K562 (cell line): ENCODE measurements around the gene EIF1B. TPM values are rescaled to one million over a fixed set of nuclear protein-coding genes. Genes with fewer than 3 reads are reported as not detected.
A peak's percentile ranks its signal among the peaks of the same experiment; 100 is the strongest.

Source experiments
- ARID1B ChIP-seq: fragments of 450-650 bp; IDR thresholded peaks from 2 replicates; pipeline ENCODE4 v1.6.1; 2016; ENCODE audit warnings: antibody characterized with exemption, mild to moderate bottlenecking, inconsistent platforms
- BHLHE40 ChIP-seq: IDR thresholded peaks from 2 replicates; pipeline ENCODE4 v1.6.1; 2011; ENCODE audit warnings: low read length, improper control_type of control experiment
- KAT2B ChIP-seq: IDR thresholded peaks from one replicate; pipeline ENCODE4 v1.6.1; 2012; ENCODE audit warnings: low read depth, mild to moderate bottlenecking, control low read depth, inconsistent platforms, low read length, moderate library complexity
- KDM4B ChIP-seq, 2 experiments: fragments of 450-650 bp in 1 of 2; sonication (generic) in 1 of 2; IDR thresholded peaks; 2 replicates each; pipeline ENCODE4 v1.6.1; 2016 to 2017; ENCODE audit warnings: borderline replicate concordance in 2 of 2, antibody characterized with exemption in 1 of 2, low read depth in 1 of 2, mild to moderate bottlenecking in 1 of 2
- KDM5B ChIP-seq: fragments of 200-600 bp; sonication (generic); IDR thresholded peaks from 2 replicates; pipeline ENCODE4 v1.6.1; 2012; ENCODE audit warnings: low read depth, mild to moderate bottlenecking, moderate library complexity, low read length, control low read depth, inconsistent platforms; ENCODE audit not compliant: insufficient replicate concordance
- KLF13 ChIP-seq: fragments of 450-650 bp; IDR thresholded peaks from 2 replicates; pipeline ENCODE4 v1.6.1; 2016; ENCODE audit warnings: missing genetic modification characterization, low read depth, mild to moderate bottlenecking, missing compliant biosample characterization, moderate library complexity, borderline replicate concordance
- MAFG ChIP-seq: fragments of 450-650 bp; conservative IDR thresholded peaks from 2 replicates; pipeline ENCODE4 v1.6.1; 2016; ENCODE audit warnings: missing genetic modification characterization, missing compliant biosample characterization
- PRMT5 ChIP-seq: sonication (generic); formaldehyde crosslinking; IDR thresholded peaks from 2 replicates; pipeline ENCODE4 v1.5.0; 2020; ENCODE audit warnings: missing genetic modification reagents
- SMARCC2 ChIP-seq: fragments of 450-650 bp; IDR thresholded peaks from 2 replicates; pipeline ENCODE4 v1.6.1; 2017; ENCODE audit warnings: antibody characterized with exemption, moderate library complexity, mild to moderate bottlenecking, low read depth
- SMARCE1 ChIP-seq: fragments of 450-650 bp; IDR thresholded peaks from 2 replicates; pipeline ENCODE4 v1.7.1; 2016; ENCODE audit warnings: mild to moderate bottlenecking
- TRIM24 ChIP-seq, 2 experiments: fragments of 450-650 bp; IDR thresholded peaks; 2 replicates each; pipeline ENCODE4 v1.6.1; 2016
- ZNF174 ChIP-seq: fragments of 250-450 bp; sonication (Bioruptor Pico); IDR thresholded peaks from 2 replicates; pipeline ENCODE4 v1.4.0; 2020; ENCODE audit warnings: mild to moderate bottlenecking
- ZNF431 ChIP-seq: sonication (generic); formaldehyde crosslinking; IDR thresholded peaks from 2 replicates; pipeline ENCODE4 v1.8.0; 2022; ENCODE audit warnings: mild to moderate bottlenecking, missing genetic modification reagents
- ZSCAN29 ChIP-seq: fragments of 450-650 bp; IDR thresholded peaks from 2 replicates; pipeline ENCODE4 v1.6.1; 2017
- polyA plus RNA-seq, 8 experiments: library from polyadenylated mRNA; depleted of rRNA in 4 of 8; stranded (reverse) in 5 of 8; unstranded in 3 of 8; fragments of >200 nt; fragmentation: Nextera tagmentation in 2 of 8; fragmentation: Illumina TruSeq in 1 of 8; extraction: Ambion mirVana in 2 of 8; extraction: Trizol in 1 of 8; gene quantifications; 2 replicates each; pipeline versions ENCODE4 v1.2.1 to v1.2.3, GENCODE V29; 2011 to 2014; ENCODE audit warnings: inconsistent platforms in 1 of 8, missing spikeins in 1 of 8
- total RNA-seq, 7 experiments: library from RNA; depleted of rRNA in 6 of 7; stranded (reverse); fragments of >200 nt in 6 of 7; fragmentation: Illumina TruSeq in 2 of 7; extraction: Trizol in 2 of 7; gene quantifications; 2 replicates each; pipeline versions ENCODE4 v1.2.1 to v1.2.3, GENCODE V29; 2011 to 2021; ENCODE audit warnings: low replicate concordance in 1 of 7
- TF ChIP-seq, protein P1 (sequence below): fragments of 450-650 bp; formaldehyde crosslinking; IDR thresholded peaks from 2 replicates; pipeline ENCODE4 v1.4.0; 2022; ENCODE audit warnings: missing genetic modification characterization
- TF ChIP-seq, protein P2 (sequence below): sonication (generic); formaldehyde crosslinking; IDR thresholded peaks from 2 replicates; pipeline ENCODE4 v1.8.0; 2022; ENCODE audit warnings: mild to moderate bottlenecking, missing genetic modification reagents
- TF ChIP-seq, protein P3 (sequence below): sonication (generic); formaldehyde crosslinking; IDR thresholded peaks from 2 replicates; pipeline ENCODE4 v1.8.1; 2023; ENCODE audit warnings: mild to moderate bottlenecking, missing genetic modification reagents
- TF ChIP-seq, protein P4 (sequence below): fragments of 250-450 bp; sonication (Bioruptor Pico); IDR thresholded peaks from 2 replicates; pipeline ENCODE4 v1.8.0; 2021; ENCODE audit warnings: mild to moderate bottlenecking, moderate library complexity
- TF ChIP-seq, protein P5 (sequence below): fragments of 450-650 bp; IDR thresholded peaks from 2 replicates; pipeline ENCODE4 v1.6.1; 2017; ENCODE audit warnings: mild to moderate bottlenecking, moderate library complexity

Gene EIF1B
- total and polyA plus RNA-seq, 9 of the 15 experiments (the other 6 are each of a cell fraction or from before 2014, with no cell fraction given) = 18.1 to 184 (median 78.9) TPM

DNA sequence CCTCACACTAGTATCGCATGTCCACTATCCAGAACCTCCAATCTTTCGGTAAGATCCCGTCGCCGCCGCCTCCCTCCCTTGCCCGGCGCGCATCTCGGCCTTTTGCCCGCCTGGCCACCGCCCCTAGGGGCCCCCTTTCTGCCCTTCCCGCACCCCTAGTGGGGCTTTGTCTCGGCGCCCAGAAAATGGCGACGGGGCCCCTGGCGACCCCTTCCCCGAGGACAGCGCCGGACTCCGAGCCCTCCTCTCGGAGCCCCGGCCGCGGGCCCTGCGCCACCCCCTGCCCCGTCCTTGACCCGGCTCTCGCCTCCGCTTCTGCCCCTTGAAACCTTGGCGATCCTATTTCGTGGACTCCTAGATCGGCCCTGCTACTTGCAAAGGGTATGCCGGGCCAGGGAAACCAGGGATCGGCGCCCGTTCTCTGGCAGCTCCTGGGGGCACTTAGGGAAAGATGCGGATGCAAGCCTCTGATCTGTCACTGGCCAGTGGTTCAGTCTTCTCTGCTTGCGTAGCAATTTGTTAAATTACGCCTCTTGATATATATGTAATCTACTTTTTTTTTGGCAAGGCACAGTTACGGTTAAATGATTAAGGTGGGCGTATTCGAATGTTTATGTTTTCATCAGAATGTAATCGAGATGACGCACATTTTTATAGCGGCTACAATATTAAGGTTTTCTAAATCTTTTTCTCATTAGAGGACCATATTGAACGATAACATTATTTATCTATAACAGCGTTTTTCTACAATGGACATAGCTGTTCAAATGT, 603 bp downstream of the EIF1B start (continued):
- TF ChIP-seq, protein P1, sequence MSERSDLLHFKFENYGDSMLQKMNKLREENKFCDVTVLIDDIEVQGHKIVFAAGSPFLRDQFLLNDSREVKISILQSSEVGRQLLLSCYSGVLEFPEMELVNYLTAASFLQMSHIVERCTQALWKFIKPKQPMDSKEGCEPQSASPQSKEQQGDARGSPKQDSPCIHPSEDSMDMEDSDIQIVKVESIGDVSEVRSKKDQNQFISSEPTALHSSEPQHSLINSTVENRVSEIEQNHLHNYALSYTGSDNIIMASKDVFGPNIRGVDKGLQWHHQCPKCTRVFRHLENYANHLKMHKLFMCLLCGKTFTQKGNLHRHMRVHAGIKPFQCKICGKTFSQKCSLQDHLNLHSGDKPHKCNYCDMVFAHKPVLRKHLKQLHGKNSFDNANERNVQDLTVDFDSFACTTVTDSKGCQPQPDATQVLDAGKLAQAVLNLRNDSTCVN (CRISPR knock-in tag) = no peak
- 0 out of 2 replicates have a peak, but pooled peaks have one; percentile 20 for TF ChIP-seq SMARCE1
- TF ChIP-seq, protein P2, sequence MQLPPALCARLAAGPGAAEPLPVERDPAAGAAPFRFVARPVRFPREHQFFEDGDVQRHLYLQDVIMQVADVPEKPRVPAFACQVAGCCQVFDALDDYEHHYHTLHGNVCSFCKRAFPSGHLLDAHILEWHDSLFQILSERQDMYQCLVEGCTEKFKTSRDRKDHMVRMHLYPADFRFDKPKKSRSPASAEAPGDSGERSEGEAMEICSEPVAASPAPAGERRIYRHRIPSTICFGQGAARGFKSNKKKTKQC = peak; percentile 70; the same call in 1 of the 2 replicates
- 0 out of 2 replicates have a peak, but pooled peaks have one; percentile 55 for TF ChIP-seq ZSCAN29
- 0 out of 2 replicates have a peak, but pooled peaks have one; percentile 14 for TF ChIP-seq MAFG
- no peak for TF ChIP-seq PRMT5
- TF ChIP-seq ZNF174 (CRISPR knock-in tag) = no peak
- TF ChIP-seq KDM5B = no peak
- 0 out of 4 replicates have a peak, but pooled peaks of 1 of the 2 experiments have one; percentile 9 for TF ChIP-seq TRIM24 (IDR thresholded peaks at IDR 0.05)
- TF ChIP-seq ZNF431 (CRISPR knock-in tag) = peak; percentile 47
- TF ChIP-seq, protein P3, sequence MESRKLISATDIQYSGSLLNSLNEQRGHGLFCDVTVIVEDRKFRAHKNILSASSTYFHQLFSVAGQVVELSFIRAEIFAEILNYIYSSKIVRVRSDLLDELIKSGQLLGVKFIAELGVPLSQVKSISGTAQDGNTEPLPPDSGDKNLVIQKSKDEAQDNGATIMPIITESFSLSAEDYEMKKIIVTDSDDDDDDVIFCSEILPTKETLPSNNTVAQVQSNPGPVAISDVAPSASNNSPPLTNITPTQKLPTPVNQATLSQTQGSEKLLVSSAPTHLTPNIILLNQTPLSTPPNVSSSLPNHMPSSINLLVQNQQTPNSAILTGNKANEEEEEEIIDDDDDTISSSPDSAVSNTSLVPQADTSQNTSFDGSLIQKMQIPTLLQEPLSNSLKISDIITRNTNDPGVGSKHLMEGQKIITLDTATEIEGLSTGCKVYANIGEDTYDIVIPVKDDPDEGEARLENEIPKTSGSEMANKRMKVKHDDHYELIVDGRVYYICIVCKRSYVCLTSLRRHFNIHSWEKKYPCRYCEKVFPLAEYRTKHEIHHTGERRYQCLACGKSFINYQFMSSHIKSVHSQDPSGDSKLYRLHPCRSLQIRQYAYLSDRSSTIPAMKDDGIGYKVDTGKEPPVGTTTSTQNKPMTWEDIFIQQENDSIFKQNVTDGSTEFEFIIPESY (CRISPR knock-in tag) = 0 out of 2 replicates have a peak, but pooled peaks have one; percentile 29
- TF ChIP-seq KLF13 (tag) = no peak
- TF ChIP-seq, protein P4, sequence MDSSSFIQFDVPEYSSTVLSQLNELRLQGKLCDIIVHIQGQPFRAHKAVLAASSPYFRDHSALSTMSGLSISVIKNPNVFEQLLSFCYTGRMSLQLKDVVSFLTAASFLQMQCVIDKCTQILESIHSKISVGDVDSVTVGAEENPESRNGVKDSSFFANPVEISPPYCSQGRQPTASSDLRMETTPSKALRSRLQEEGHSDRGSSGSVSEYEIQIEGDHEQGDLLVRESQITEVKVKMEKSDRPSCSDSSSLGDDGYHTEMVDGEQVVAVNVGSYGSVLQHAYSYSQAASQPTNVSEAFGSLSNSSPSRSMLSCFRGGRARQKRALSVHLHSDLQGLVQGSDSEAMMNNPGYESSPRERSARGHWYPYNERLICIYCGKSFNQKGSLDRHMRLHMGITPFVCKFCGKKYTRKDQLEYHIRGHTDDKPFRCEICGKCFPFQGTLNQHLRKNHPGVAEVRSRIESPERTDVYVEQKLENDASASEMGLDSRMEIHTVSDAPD (CRISPR knock-in tag) = no peak
- TF ChIP-seq ARID1B = peak; percentile 40; the same call in 1 of the 2 replicates
- TF ChIP-seq KDM4B (IDR thresholded peaks at IDR 0.05; ENCODE audit: borderline replicate concordance in 2 of 2, low read depth in 1 of 2) = no peak
- TF ChIP-seq KAT2B = no peak
- TF ChIP-seq SMARCC2 = 0 out of 2 replicates have a peak, but pooled peaks have one; percentile 24
- TF ChIP-seq BHLHE40 = no peak; the same call in 1 of the 2 replicates
- TF ChIP-seq, protein P5, sequence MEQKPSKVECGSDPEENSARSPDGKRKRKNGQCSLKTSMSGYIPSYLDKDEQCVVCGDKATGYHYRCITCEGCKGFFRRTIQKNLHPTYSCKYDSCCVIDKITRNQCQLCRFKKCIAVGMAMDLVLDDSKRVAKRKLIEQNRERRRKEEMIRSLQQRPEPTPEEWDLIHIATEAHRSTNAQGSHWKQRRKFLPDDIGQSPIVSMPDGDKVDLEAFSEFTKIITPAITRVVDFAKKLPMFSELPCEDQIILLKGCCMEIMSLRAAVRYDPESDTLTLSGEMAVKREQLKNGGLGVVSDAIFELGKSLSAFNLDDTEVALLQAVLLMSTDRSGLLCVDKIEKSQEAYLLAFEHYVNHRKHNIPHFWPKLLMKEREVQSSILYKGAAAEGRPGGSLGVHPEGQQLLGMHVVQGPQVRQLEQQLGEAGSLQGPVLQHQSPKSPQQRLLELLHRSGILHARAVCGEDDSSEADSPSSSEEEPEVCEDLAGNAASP = no peak
